Tibial nerve (tissue), 4 donors: Measurements from ENCODE around the gene PRELID2.

Experiments used
- EP300 ChIP-seq, 2 donors: sonication (generic); formaldehyde crosslinking; IDR thresholded peaks; one replicate each; pipeline ENCODE4 v1.6.1; 2017; ENCODE audit warnings: antibody characterized with exemption in 2 of 2, mild to moderate bottlenecking in 1 of 2
- POLR2A ChIP-seq, 2 donors: fragments of 450-650 bp; IDR thresholded peaks; one replicate each; pipeline ENCODE4 v1.6.1; 2017; ENCODE audit warnings: antibody characterized with exemption in 2 of 2, mild to moderate bottlenecking in 2 of 2, moderate library complexity in 2 of 2
- TF ChIP-seq, protein P1 (sequence below), 5 experiments: fragments of 200-600 bp in 3 of 5; fragments of 450-650 bp in 2 of 5; sonication (generic) in 3 of 5; IDR thresholded peaks; one replicate each; pipeline ENCODE4 v1.5.1; 2016 to 2019; ENCODE audit warnings: antibody characterized with exemption in 5 of 5, mild to moderate bottlenecking in 3 of 5, moderate library complexity in 2 of 5

DNA sequence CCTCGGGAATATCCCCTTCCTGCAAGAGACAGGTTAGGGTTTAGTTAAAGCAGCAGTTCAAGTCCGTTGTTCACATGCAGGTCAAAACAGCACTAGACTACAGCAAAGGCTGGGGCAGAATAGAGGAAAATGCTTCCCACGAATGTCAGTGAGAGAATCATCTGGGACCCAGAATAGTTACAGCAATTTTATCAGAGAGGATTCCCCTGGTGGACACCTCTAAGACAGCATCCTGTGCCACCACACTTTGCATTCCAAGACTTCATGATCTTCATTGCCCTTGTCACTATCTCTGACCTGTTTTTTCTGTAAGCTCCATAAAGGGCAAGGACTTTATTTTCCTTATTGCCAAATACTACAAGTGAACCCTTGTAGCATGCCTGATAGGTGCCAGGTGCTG, 24.8 kb upstream of the PRELID2 start:
- TF ChIP-seq, protein P1, sequence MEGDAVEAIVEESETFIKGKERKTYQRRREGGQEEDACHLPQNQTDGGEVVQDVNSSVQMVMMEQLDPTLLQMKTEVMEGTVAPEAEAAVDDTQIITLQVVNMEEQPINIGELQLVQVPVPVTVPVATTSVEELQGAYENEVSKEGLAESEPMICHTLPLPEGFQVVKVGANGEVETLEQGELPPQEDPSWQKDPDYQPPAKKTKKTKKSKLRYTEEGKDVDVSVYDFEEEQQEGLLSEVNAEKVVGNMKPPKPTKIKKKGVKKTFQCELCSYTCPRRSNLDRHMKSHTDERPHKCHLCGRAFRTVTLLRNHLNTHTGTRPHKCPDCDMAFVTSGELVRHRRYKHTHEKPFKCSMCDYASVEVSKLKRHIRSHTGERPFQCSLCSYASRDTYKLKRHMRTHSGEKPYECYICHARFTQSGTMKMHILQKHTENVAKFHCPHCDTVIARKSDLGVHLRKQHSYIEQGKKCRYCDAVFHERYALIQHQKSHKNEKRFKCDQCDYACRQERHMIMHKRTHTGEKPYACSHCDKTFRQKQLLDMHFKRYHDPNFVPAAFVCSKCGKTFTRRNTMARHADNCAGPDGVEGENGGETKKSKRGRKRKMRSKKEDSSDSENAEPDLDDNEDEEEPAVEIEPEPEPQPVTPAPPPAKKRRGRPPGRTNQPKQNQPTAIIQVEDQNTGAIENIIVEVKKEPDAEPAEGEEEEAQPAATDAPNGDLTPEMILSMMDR (IDR thresholded peaks at IDR 0.05), result no peak
- no peak for TF ChIP-seq POLR2A (IDR thresholded peaks at IDR 0.05)
- TF ChIP-seq EP300 (IDR thresholded peaks at IDR 0.05), result no peak
